ENCODE measurements around the gene SPZ1.

- TF ChIP-seq CTCF (conservative IDR thresholded peaks at IDR 0.05) (no peak), ZFX (IDR thresholded peaks at IDR 0.05) (no peak)
These were observed 50.6 kb downstream of the SPZ1 start for GRCh38 chr5:80370390-80370789.
